ENCODE measurements around the gene NACA2.

- TF ChIP-seq CTCF (conservative IDR thresholded peaks at IDR 0.05; ENCODE audit: low read length) = no peak
- TF ChIP-seq EZH2phosphoT487 (IDR thresholded peaks at IDR 0.05; ENCODE audit: borderline replicate concordance) = no peak
These were observed at the start of gene NACA2 for GRCh38 chr17:61591018-61591417.

All from Loucy (cell line).